IPS-15b (cell line): ENCODE data around the gene PIK3R1.

Experiments used
- H3K27me3 ChIP-seq: one replicate; pipeline ENCODE4 v1.6.1; 2013; ENCODE audit warnings: low read length; ENCODE audit not compliant: control insufficient read depth, insufficient read depth
- H3K36me3 ChIP-seq: one replicate; pipeline ENCODE4 v1.6.1; 2013; ENCODE audit warnings: low read length; ENCODE audit not compliant: control insufficient read depth, insufficient read depth
- H3K4me1 ChIP-seq: one replicate; pipeline ENCODE4 v1.6.1; 2013; ENCODE audit warnings: mild to moderate bottlenecking, low read length; ENCODE audit not compliant: control insufficient read depth, insufficient read depth
- H3K4me3 ChIP-seq: one replicate; pipeline ENCODE4 v1.5.1; 2013; ENCODE audit warnings: low read depth, low read length
- H3K9ac ChIP-seq: one replicate; pipeline ENCODE4 v1.6.1; 2013; ENCODE audit warnings: low read depth, mild to moderate bottlenecking, low read length
- H3K9me3 ChIP-seq: one replicate; pipeline ENCODE4 v1.6.1; 2013; ENCODE audit warnings: mild to moderate bottlenecking, low read length; ENCODE audit not compliant: control insufficient read depth, insufficient read depth

The PIK3R1 gene

GRCh38 chr5:68297656-68298055 lies 82.1 kb downstream of the PIK3R1 start:
- Histone ChIP-seq H3K9ac (no peak overlapping the region), H3K9me3 (no peaks in the 10 kb centered on the region), H3K4me1 (no peaks in the 10 kb centered on the region), H3K27me3 (no peaks in the 10 kb centered on the region), H3K4me3 (no peak overlapping the region), H3K36me3 (no peaks in the 10 kb centered on the region)

GRCh38 chr5:68298479-68298878 lies 82.9 kb downstream of the PIK3R1 start:
- H3K27me3 ChIP-seq: no peaks in the 10 kb centered on the region
- no peaks in the 10 kb centered on the region for H3K36me3 ChIP-seq

GRCh38 chr5:68299105-68299504 lies 83.5 kb downstream of the PIK3R1 start:
- no peaks in the 10 kb centered on the region for H3K27me3 ChIP-seq
- H3K4me3 ChIP-seq: no peak overlapping the region
- no peaks in the 10 kb centered on the region for H3K36me3 ChIP-seq
- H3K9ac ChIP-seq: no peak overlapping the region
- no peaks in the 10 kb centered on the region for H3K4me1 ChIP-seq
- no peaks in the 10 kb centered on the region for H3K9me3 ChIP-seq

More at GRCh38 chr5:68298479-68298878, 82.9 kb downstream of the PIK3R1 start:
- Histone ChIP-seq H3K9ac (no peak overlapping the region), H3K4me1 (no peaks in the 10 kb centered on the region), H3K4me3 (no peak overlapping the region), H3K9me3 (no peaks in the 10 kb centered on the region)

DNA sequence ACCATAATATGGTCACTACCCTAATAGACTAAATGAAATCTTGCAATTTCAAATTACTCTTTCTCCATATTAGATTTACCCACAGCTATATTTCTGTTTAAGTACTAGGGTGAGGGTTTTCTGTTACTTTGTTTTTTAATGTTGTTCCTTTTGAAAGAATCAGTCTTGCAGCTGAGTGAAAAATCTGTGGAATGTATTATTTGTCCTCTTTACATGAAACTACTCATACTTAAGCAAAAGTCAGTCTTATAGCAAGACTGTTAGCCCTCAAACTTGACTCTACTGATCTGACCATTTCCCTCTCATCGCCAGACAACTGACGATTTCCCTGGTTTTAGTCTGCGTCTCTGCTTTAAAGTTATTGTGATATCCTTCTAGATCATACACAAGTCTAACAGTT lies 84.0 kb downstream of the PIK3R1 start:
- no peak overlapping the region for H3K4me3 ChIP-seq
- no peaks in the 10 kb centered on the region for H3K9me3 ChIP-seq
- no peak overlapping the region for H3K9ac ChIP-seq
- no peaks in the 10 kb centered on the region for H3K36me3 ChIP-seq
- no peaks in the 10 kb centered on the region for H3K27me3 ChIP-seq
- no peaks in the 10 kb centered on the region for H3K4me1 ChIP-seq

DNA sequence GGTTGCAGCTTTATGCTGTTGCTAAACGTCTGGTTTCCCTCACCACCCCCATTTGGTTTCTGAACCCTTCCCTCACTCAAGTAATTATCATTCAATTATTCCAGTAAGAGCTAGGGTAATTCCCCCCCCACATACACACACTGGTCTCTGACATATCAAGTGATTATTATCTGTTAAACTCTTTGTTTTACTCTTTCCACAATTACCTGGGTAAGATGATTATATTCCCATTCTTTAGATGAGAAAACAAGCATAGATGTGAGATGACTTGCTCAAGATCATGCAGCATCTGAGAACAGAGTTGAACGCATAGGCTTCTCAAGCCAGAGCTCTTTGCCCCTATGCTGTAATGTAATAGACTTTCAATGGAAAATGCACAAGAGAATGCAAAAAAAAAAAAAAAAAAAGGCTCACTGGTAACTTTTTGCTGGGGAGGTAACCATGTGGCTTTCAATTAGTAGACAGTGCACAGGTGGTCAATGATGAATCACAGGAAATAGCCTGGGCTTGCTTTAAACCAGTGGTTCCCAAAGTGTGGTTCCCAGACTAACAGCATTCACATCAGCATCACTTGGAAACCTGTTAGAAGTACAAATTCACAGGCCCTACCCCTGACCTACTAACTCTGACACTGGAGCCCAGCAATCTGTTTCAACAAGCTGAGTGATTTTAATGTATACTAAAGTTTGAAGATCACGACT lies 87.6 kb downstream of the PIK3R1 start:
- H3K36me3 ChIP-seq: no peaks in the 10 kb centered on the region
- H3K4me1 ChIP-seq: no peaks in the 10 kb centered on the region
- H3K9me3 ChIP-seq: no peaks in the 10 kb centered on the region
- no peak overlapping the region for H3K9ac ChIP-seq
- no peak overlapping the region for H3K4me3 ChIP-seq
- no peaks in the 10 kb centered on the region for H3K27me3 ChIP-seq

- Histone ChIP-seq H3K27me3 (no peaks in the 10 kb centered on the region), H3K9ac (no peak overlapping the region), H3K9me3 (no peaks in the 10 kb centered on the region), H3K4me1 (no peaks in the 10 kb centered on the region), H3K4me3 (no peak overlapping the region), H3K36me3 (no peaks in the 10 kb centered on the region)
Observed at GRCh38 chr5:68303754-68304420, 88.3 kb downstream of the PIK3R1 start.

DNA sequence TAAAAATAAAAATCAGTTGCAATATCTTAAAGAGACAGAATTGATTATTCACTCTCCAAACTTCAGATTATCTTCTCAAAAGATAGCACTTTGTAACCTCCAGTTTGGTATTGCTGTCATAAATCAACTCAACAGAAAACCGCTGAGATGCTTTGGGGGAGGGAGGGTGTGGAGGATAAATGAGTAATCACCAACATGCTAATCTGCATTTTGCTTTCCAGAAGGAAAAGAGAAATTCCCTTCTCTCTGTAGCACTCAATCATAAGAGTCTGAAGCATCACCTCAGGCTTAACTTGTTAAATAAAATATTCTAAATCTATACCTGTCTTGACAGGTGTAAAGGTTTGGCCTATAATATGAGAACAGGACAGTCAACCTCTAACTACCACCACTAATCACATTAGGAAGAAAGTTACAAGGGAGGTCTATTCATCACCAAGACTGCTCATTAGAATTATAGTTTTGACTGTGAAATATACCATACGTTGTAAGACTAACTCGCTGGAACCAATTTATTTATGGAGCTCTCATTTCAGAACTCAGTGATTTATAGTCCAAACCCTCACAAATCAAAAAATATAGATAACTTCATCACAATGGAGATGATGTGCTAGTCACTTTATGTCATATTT lies 89.0 kb downstream of the PIK3R1 start:
- Histone ChIP-seq H3K9me3 (no peaks in the 10 kb centered on the region), H3K4me3 (no peak overlapping the region), H3K27me3 (no peaks in the 10 kb centered on the region), H3K9ac (no peak overlapping the region), H3K4me1 (no peaks in the 10 kb centered on the region), H3K36me3 (no peaks in the 10 kb centered on the region)

GRCh38 chr5:68305223-68305870 lies 89.8 kb downstream of the PIK3R1 start:
- H3K27me3 ChIP-seq: no peaks in the 10 kb centered on the region
- H3K36me3 ChIP-seq: no peaks in the 10 kb centered on the region
- H3K4me3 ChIP-seq: no peak overlapping the region
- no peak overlapping the region for H3K9ac ChIP-seq
- H3K9me3 ChIP-seq: no peaks in the 10 kb centered on the region
- no peaks in the 10 kb centered on the region for H3K4me1 ChIP-seq

DNA sequence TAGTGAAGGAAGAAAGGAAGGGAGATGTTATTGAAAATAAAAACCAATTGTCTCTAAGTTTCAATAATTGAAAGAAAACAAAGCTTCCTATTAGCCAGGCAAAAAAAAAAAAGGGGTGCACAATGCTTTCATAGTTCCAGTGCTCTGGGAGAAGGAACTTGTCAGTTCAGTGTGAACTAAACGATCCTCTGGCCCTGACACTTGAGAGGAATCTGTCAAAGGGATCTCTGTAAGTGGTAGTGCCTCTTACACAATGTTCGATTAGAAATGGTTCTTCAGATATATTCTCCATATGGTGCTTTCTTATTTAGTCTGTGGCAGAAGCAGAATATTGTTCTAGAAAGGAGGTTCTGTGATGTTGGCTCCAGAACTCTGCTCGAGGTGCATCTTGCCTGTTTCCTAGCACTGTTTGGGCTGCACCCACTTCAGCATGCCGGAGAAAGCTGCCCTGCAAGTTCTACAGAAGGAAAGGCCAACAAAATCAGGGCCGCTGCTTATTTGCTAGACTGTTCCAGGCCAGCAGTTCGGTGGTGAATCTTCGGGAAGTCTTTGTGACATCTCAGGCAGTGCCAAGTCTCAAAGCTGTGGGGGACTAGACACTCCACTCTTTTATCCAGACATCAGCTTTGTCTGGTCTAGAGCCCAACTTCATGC lies 90.9 kb downstream of the PIK3R1 start:
- Histone ChIP-seq H3K4me1 (no peaks in the 10 kb centered on the region), H3K36me3 (no peaks in the 10 kb centered on the region), H3K9ac (no peak overlapping the region), H3K4me3 (no peak overlapping the region), H3K9me3 (no peaks in the 10 kb centered on the region), H3K27me3 (no peaks in the 10 kb centered on the region)

GRCh38 chr5:68313336-68313735 lies 97.8 kb downstream of the PIK3R1 start:
- Histone ChIP-seq H3K9ac (no peak overlapping the region), H3K4me1 (no peaks in the 10 kb centered on the region), H3K36me3 (no peaks in the 10 kb centered on the region), H3K27me3 (no peaks in the 10 kb centered on the region), H3K4me3 (no peak overlapping the region), H3K9me3 (no peaks in the 10 kb centered on the region)

DNA sequence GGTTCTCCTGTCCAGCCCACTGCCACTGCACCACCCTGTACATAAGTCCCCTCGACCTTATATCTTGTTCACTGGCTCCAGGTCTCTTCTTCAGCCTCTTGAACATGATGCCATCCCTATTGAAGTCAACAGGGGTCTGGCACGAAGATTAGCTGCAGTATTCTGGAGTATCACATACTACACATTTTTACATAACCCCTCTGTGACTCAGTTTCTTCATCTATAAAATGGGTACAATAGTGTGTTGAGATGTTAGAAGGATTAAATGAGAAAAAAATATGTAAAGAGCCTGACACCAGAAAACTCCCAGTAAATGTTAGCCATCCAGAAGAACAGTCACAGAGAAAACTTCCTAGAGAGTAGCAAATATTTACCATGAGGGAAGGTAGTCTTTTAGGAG lies 98.9 kb downstream of the PIK3R1 start:
- Histone ChIP-seq H3K27me3 (no peaks in the 10 kb centered on the region), H3K4me1 (no peaks in the 10 kb centered on the region), H3K9me3 (no peaks in the 10 kb centered on the region), H3K9ac (no peak overlapping the region), H3K36me3 (no peaks in the 10 kb centered on the region), H3K4me3 (no peak overlapping the region)
